NCI-H1694 (cell line): ENCODE measurements around the gene SPATA2L.

Experiments
- DNase-seq: peaks from one replicate; lab custom pipeline; 2025; lab: John Stamatoyannopoulos, UW

The SPATA2L gene

GRCh38 chr16:89727406-89728120, 26.1 kb upstream of the SPATA2L start:
- DNase-seq, result no peak

- no peak for DNase-seq
Observed at GRCh38 chr16:89723279-89724250, 22.1 kb upstream of the SPATA2L start.

GRCh38 chr16:89722392-89723278, 21.1 kb upstream of the SPATA2L start:
- no peak for DNase-seq

GRCh38 chr16:89721546-89722391, 20.3 kb upstream of the SPATA2L start:
- no peak for DNase-seq

GRCh38 chr16:89720813-89721545, 19.5 kb upstream of the SPATA2L start, which contains the start of the genes VPS9D1 and ZNF276:
Gene VPS9D1, minus strand, starts transcription at chr16:89720898. Its CDS starts 37 bp downstream, at chr16:89720861.
Gene ZNF276, plus strand, starts transcription at chr16:89721537. Its CDS starts 104 bp downstream, at chr16:89721641.
- DNase-seq, result peak; percentile 33

GRCh38 chr16:89720551-89720812, 19.0 kb upstream of the SPATA2L start:
- no peak for DNase-seq

- DNase-seq, result no peak
Observed at GRCh38 chr16:89717688-89718505, 16.4 kb upstream of the SPATA2L start.

GRCh38 chr16:89716916-89717687, 15.6 kb upstream of the SPATA2L start:
- no peak for DNase-seq

- DNase-seq, result no peak
Observed at GRCh38 chr16:89716493-89716892, 15.0 kb upstream of the SPATA2L start.

GRCh38 chr16:89712274-89712781, 10.8 kb upstream of the SPATA2L start:
- no peak for DNase-seq

- peak; percentile 23 for DNase-seq
Observed at GRCh38 chr16:89711601-89712273, 10.2 kb upstream of the SPATA2L start.

GRCh38 chr16:89710709-89711564, 9.4 kb upstream of the SPATA2L start:
- DNase-seq, result no peak

GRCh38 chr16:89709716-89710432, 8.4 kb upstream of the SPATA2L start:
- DNase-seq, result no peak

- no peak for DNase-seq
Observed at GRCh38 chr16:89709166-89709565, 7.7 kb upstream of the SPATA2L start.

- no peak for DNase-seq
Observed at GRCh38 chr16:89708481-89708931, 7.0 kb upstream of the SPATA2L start.

GRCh38 chr16:89707695-89708094, 6.2 kb upstream of the SPATA2L start:
- DNase-seq, result no peak
